Fibroblast of the aortic adventitia (primary cell): ENCODE measurements around the gene CEACAM21. TPM values are rescaled to one million over a fixed set of nuclear protein-coding genes. Genes with fewer than 3 reads are reported as not detected.

Source experiments
- DNase-seq: peaks from one replicate; pipeline ENCODE4 v3.0.0-alpha.2; 2010; ENCODE audit warnings: low read depth
- H3K4me3 ChIP-seq: 2 replicates; pipeline ENCODE4 v1.5.1; 2011; ENCODE audit warnings: low read depth, mild to moderate bottlenecking, control low read depth, low read length, moderate library complexity
- CTCF ChIP-seq: IDR thresholded peaks from 2 replicates; pipeline ENCODE4 v1.5.1; 2011; ENCODE audit warnings: mild to moderate bottlenecking, low read length, control low read depth, inconsistent platforms; ENCODE audit not compliant: insufficient read depth
- total RNA-seq: library from RNA; depleted of rRNA; stranded (reverse); fragments of >200 nt; gene quantifications from 2 replicates; pipeline ENCODE4 v1.2.3, GENCODE V29; 2012; ENCODE audit warnings: low replicate concordance

The CEACAM21 gene
- total RNA-seq, 1 donor, result not detected

- H3K4me3 ChIP-seq, result no peak overlapping the region
- TF ChIP-seq CTCF, result no peak
- DNase-seq, result no peak
Measured at GRCh38 chr19:41621226-41621625, 45.3 kb downstream of the CEACAM21 start.

GRCh38 chr19:41621654-41622053 is 45.7 kb downstream of the CEACAM21 start:
- H3K4me3 ChIP-seq, result no peak overlapping the region
- no peak for TF ChIP-seq CTCF
- DNase-seq, result no peak

GRCh38 chr19:41623360-41623759 is 47.4 kb downstream of the CEACAM21 start:
- no peak for TF ChIP-seq CTCF
- no peak for DNase-seq
- no peak overlapping the region for H3K4me3 ChIP-seq

- no peak for TF ChIP-seq CTCF
- no peak for DNase-seq
- H3K4me3 ChIP-seq, result no peak overlapping the region
Measured at GRCh38 chr19:41624515-41624914, 48.5 kb downstream of the CEACAM21 start.

GRCh38 chr19:41624937-41625336 is 49.0 kb downstream of the CEACAM21 start:
- no peak for TF ChIP-seq CTCF
- no peak overlapping the region for H3K4me3 ChIP-seq
- DNase-seq, result no peak

GRCh38 chr19:41626278-41626677 is 50.3 kb downstream of the CEACAM21 start:
- no peak overlapping the region for H3K4me3 ChIP-seq
- DNase-seq, result no peak
- TF ChIP-seq CTCF, result no peak

- H3K4me3 ChIP-seq, result no peak within 1 kb of the TSS
- no peak for DNase-seq
- TF ChIP-seq CTCF, result no peak
Measured at GRCh38 chr19:41626877-41627276, 50.9 kb downstream of the CEACAM21 start, which contains the start of gene CEACAM4. Gene CEACAM4, minus strand, starts transcription at chr19:41627074. Its CDS starts 111 bp downstream, at chr19:41626963.
